Neural cell (in vitro differentiated cells): ENCODE results near the gene POFUT1. TPM values are rescaled to one million over a fixed set of nuclear protein-coding genes. Genes with fewer than 3 reads are reported as not detected.

Experiments used
- H2AFZ ChIP-seq: fragments of 200-600, 300-800 bp; sonication (generic), shearing (Covaris generic); 2 replicates; pipeline ENCODE4 v1.6.0; 2014; ENCODE audit warnings: low read depth, mild to moderate bottlenecking, antibody characterized with exemption, low read length, moderate library complexity
- H3F3A ChIP-seq: fragments of 200-600 bp; shearing (Covaris generic); 2 replicates; pipeline ENCODE4 v1.6.1; 2016; ENCODE audit warnings: mild to moderate bottlenecking, moderate library complexity, mixed read lengths, antibody characterized with exemption, low read length; ENCODE audit not compliant: insufficient read depth, poor library complexity, severe bottlenecking
- H3K27ac ChIP-seq: fragments of 200-600, 300-800 bp; sonication (generic), shearing (Covaris generic); 2 replicates; pipeline ENCODE4 v1.5.1; 2014; ENCODE audit warnings: mild to moderate bottlenecking, low read length, moderate library complexity
- H3K27me3 ChIP-seq: fragments of 300-800, 200-600 bp; sonication (generic), shearing (Covaris generic); 2 replicates; pipeline ENCODE4 v1.6.0; 2014; ENCODE audit warnings: mild to moderate bottlenecking, low read depth, low read length, moderate library complexity; ENCODE audit not compliant: insufficient read depth
- H3K36me3 ChIP-seq: fragments of 300-800, 200-600 bp; sonication (generic), shearing (Covaris generic); 2 replicates; pipeline ENCODE4 v1.5.1; 2014; ENCODE audit warnings: mild to moderate bottlenecking, antibody characterized with exemption, low read length, moderate library complexity; ENCODE audit not compliant: insufficient read depth
- H3K4me2 ChIP-seq: fragments of 300-800, 200-600 bp; sonication (generic), shearing (Covaris generic); 2 replicates; pipeline ENCODE4 v1.6.0; 2014; ENCODE audit warnings: mild to moderate bottlenecking, low read length
- H3K4me3 ChIP-seq: fragments of 300-800, 200-600 bp; sonication (generic), shearing (Covaris generic); 2 replicates; pipeline ENCODE4 v1.5.1; 2014; ENCODE audit warnings: mild to moderate bottlenecking, low read length, moderate library complexity
- H3K79me2 ChIP-seq: fragments of 200-600 bp; shearing (Covaris generic); replicated peaks from 2 replicates; pipeline ENCODE4 v1.6.0; 2014; ENCODE audit warnings: mild to moderate bottlenecking, low read length, moderate library complexity; ENCODE audit not compliant: insufficient read depth
- H3K9ac ChIP-seq: fragments of 300-800, 200-600 bp; sonication (generic), shearing (Covaris generic); 2 replicates; pipeline ENCODE4 v1.6.1; 2016; ENCODE audit warnings: mild to moderate bottlenecking, low read length, mixed read lengths
- H3K9me2 ChIP-seq: fragments of 200-600 bp; shearing (Covaris generic); 2 replicates; pipeline ENCODE4 v1.6.1; 2016; ENCODE audit warnings: mild to moderate bottlenecking, low read length, mixed read lengths; ENCODE audit not compliant: insufficient read depth
- H3K9me3 ChIP-seq: fragments of 200-600, 300-800 bp; sonication (generic), shearing (Covaris generic); 2 replicates; pipeline ENCODE4 v1.6.1; 2016; ENCODE audit warnings: mild to moderate bottlenecking, mixed run types, low read length, moderate library complexity, mixed read lengths
- H4K20me1 ChIP-seq: fragments of 200-600 bp; shearing (Covaris generic); 2 replicates; pipeline ENCODE4 v1.6.1; 2016; ENCODE audit warnings: mild to moderate bottlenecking, mixed run types; ENCODE audit not compliant: insufficient read depth
- CTCF ChIP-seq: fragments of 450-650 bp; IDR thresholded peaks from 2 replicates; pipeline ENCODE4 v1.5.1; 2014; ENCODE audit warnings: antibody characterized with exemption, mild to moderate bottlenecking, moderate library complexity; ENCODE audit not compliant: poor library complexity, severe bottlenecking
- EP300 ChIP-seq: fragments of 450-650 bp; conservative IDR thresholded peaks from 2 replicates; pipeline ENCODE4 v1.6.1; 2014; ENCODE audit warnings: antibody characterized with exemption, mild to moderate bottlenecking, moderate library complexity; ENCODE audit not compliant: poor library complexity, severe bottlenecking
- EZH2 ChIP-seq: fragments of 200-600, 300-800 bp; shearing (Covaris generic), sonication (generic); IDR thresholded peaks from 2 replicates; pipeline ENCODE4 v1.6.1; 2014; ENCODE audit warnings: antibody characterized with exemption, low read length, borderline replicate concordance, mild to moderate bottlenecking; ENCODE audit not compliant: insufficient read depth, poor library complexity, severe bottlenecking
- MXI1 ChIP-seq: fragments of 450-650 bp; conservative IDR thresholded peaks from 2 replicates; pipeline ENCODE4 v1.6.1; 2014; ENCODE audit warnings: antibody characterized with exemption, mild to moderate bottlenecking; ENCODE audit not compliant: poor library complexity, severe bottlenecking
- POLR2AphosphoS5 ChIP-seq: IDR thresholded peaks from 2 replicates; pipeline ENCODE4 v1.6.1; 2012
- RAD21 ChIP-seq: fragments of 450-650 bp; conservative IDR thresholded peaks from 2 replicates; pipeline ENCODE4 v1.6.1; 2014; ENCODE audit warnings: antibody characterized with exemption, mild to moderate bottlenecking, moderate library complexity
- REST ChIP-seq: IDR thresholded peaks from 2 replicates; pipeline ENCODE4 v1.6.1; 2012; ENCODE audit warnings: borderline replicate concordance
- SMC3 ChIP-seq: fragments of 450-650 bp; conservative IDR thresholded peaks from 2 replicates; pipeline ENCODE4 v1.6.1; 2014; ENCODE audit warnings: antibody characterized with exemption, mild to moderate bottlenecking, moderate library complexity; ENCODE audit not compliant: poor library complexity
- TAF1 ChIP-seq: IDR thresholded peaks from 2 replicates; pipeline ENCODE4 v1.6.1; 2012; ENCODE audit warnings: low read depth
- polyA plus RNA-seq: library from polyadenylated mRNA; depleted of rRNA; stranded (reverse); fragments of >200 nt; gene quantifications from 2 replicates; pipeline ENCODE4 v1.2.3, GENCODE V29; 2014

POFUT1 gene
- polyA plus RNA-seq, 1 donor from 2014 or later, result 14.0 TPM

GRCh38 chr20:32237419-32237818 lies 29.7 kb downstream of the POFUT1 start:
- H2AFZ ChIP-seq, result no peak overlapping the region
- H3F3A ChIP-seq, result no peaks in the 10 kb centered on the region
- no peak for TF ChIP-seq MXI1
- TF ChIP-seq EP300, result no peak
- TF ChIP-seq SMC3, result no peak
- no peak for TF ChIP-seq TAF1
- no peak for TF ChIP-seq POLR2AphosphoS5
- TF ChIP-seq CTCF, result no peak
- no peak for TF ChIP-seq RAD21
- no peak for TF ChIP-seq REST
- no peak for TF ChIP-seq EZH2
- no peak overlapping the region for H3K9ac ChIP-seq
- no peak overlapping the region for H3K4me3 ChIP-seq
- no peaks in the 10 kb centered on the region for H3K79me2 ChIP-seq
- no peaks in the 10 kb centered on the region for H3K9me2 ChIP-seq
- no peaks in the 10 kb centered on the region for H3K27me3 ChIP-seq
- no peak overlapping the region for H3K27ac ChIP-seq
- H3K9me3 ChIP-seq, result no peaks in the 10 kb centered on the region
- H3K36me3 ChIP-seq, result peaks cover 12% of the 10 kb centered on the region
- H3K4me2 ChIP-seq, result no peak overlapping the region
- no peaks in the 10 kb centered on the region for H4K20me1 ChIP-seq

GRCh38 chr20:32238483-32239425 lies 31.1 kb downstream of the POFUT1 start:
- no peak overlapping the region for H3K9ac ChIP-seq
- no peaks in the 10 kb centered on the region for H3K27me3 ChIP-seq
- H3K36me3 ChIP-seq, result peaks cover 3% of the 10 kb centered on the region
- no peak overlapping the region for H3K4me3 ChIP-seq
- no peaks in the 10 kb centered on the region for H3K9me2 ChIP-seq
- TF ChIP-seq RAD21, result no peak
- no peak for TF ChIP-seq EP300
- TF ChIP-seq REST, result no peak
- no peak for TF ChIP-seq POLR2AphosphoS5
- no peak for TF ChIP-seq MXI1
- no peak for TF ChIP-seq CTCF
- TF ChIP-seq EZH2, result no peak
- no peak for TF ChIP-seq TAF1
- no peak for TF ChIP-seq SMC3
- H3F3A ChIP-seq, result no peaks in the 10 kb centered on the region
- no peak overlapping the region for H3K27ac ChIP-seq
- no peak overlapping the region for H3K4me2 ChIP-seq
- H4K20me1 ChIP-seq, result no peaks in the 10 kb centered on the region
- no peak overlapping the region for H2AFZ ChIP-seq
- no peaks in the 10 kb centered on the region for H3K79me2 ChIP-seq
- no peaks in the 10 kb centered on the region for H3K9me3 ChIP-seq
